ENCODE measurements around the gene AP2B1. TPM values are rescaled to one million over a fixed set of nuclear protein-coding genes. Genes with fewer than 3 reads are reported as not detected.
"Not testable (repeated sequence)": the region's sequence is repeated elsewhere in the genome, so short reads cannot be mapped to it uniquely, and the experiment has no call there.

The AP2B1 gene
- total RNA-seq, 1 experiment from 2014 or later, result 195 TPM

- no peak for TF ChIP-seq STAT6 (CRISPR knock-in tag; conservative IDR thresholded peaks at IDR 0.05; ENCODE audit: low read depth)
- TF ChIP-seq FOXP4 (CRISPR knock-in tag; IDR thresholded peaks at IDR 0.05), result no peak
- no peak for TF ChIP-seq CTCF (IDR thresholded peaks at IDR 0.05)
- no peak for TF ChIP-seq EMX1 (CRISPR knock-in tag; IDR thresholded peaks at IDR 0.05)
Measured at GRCh38 chr17:35748979-35749378, 161.9 kb downstream of the AP2B1 start (continued).

- TF ChIP-seq USF1 (CRISPR knock-in tag; IDR thresholded peaks at IDR 0.05) (no peak), PRRX2 (CRISPR knock-in tag; IDR thresholded peaks at IDR 0.05) (no peak), NR3C1 (CRISPR knock-in tag; conservative IDR thresholded peaks at IDR 0.05; ENCODE audit: low read depth) (no peak), MAX (CRISPR knock-in tag; IDR thresholded peaks at IDR 0.05) (peak; percentile 67; the same call in 1 of the 2 replicates)
- POLR2A ChIA-PET, result interaction anchor here (1.1 kb wide), 1 partner anchor 15 kb away, joined by 4 read pairs; no protein-coding TSS in a partner anchor
- CTCF ChIA-PET, result interaction anchor here (0.7 to 8.3 kb wide), 14 partner anchors 9 to 436 kb away, joined by 3 to 100 read pairs (median 4); partner anchors contain the start of genes C17orf50, RASL10B, SLFN12L and TAF15
- DNase-seq (ENCODE audit: low spot score), result peak; percentile 44
- peak; percentile 48 for ATAC-seq
- peaks cover 36% of the 10 kb centered on the region for H3K27me3 Mint-ChIP-seq (ENCODE audit: low read depth)
- H3K4me3 Mint-ChIP-seq, result peak overlapping the region; percentile 65
- no peaks in the 10 kb centered on the region for H3K9me3 Mint-ChIP-seq
- H3K36me3 Mint-ChIP-seq, result no peaks in the 10 kb centered on the region
- peaks cover 26% of the 10 kb centered on the region for H3K4me1 Mint-ChIP-seq
- H3K27ac Mint-ChIP-seq, result no peak overlapping the region
Measured at GRCh38 chr17:35749560-35750412, 162.7 kb downstream of the AP2B1 start.

- Mint-ChIP-seq H3K9me3 (no peaks in the 10 kb centered on the region), H3K4me1 (peaks cover 26% of the 10 kb centered on the region), H3K27ac (no peak overlapping the region), H3K36me3 (no peaks in the 10 kb centered on the region), H3K4me3 (peak overlapping the region; percentile 65), H3K27me3 (ENCODE audit: low read depth) (peaks cover 36% of the 10 kb centered on the region)
- ChIA-PET CTCF (interaction anchor here (0.6 to 8.3 kb wide), 15 partner anchors 10 to 828 kb away, joined by 3 to 100 read pairs (median 5); partner anchors contain the start of genes C17orf50, RASL10B and TAF15), POLR2A (interaction anchor here (1.1 kb wide), 1 partner anchor 14 kb away, joined by 4 read pairs; no protein-coding TSS in a partner anchor)
- TF ChIP-seq RORB (CRISPR knock-in tag; IDR thresholded peaks at IDR 0.05), result no peak
- peak; percentile 66; the same call in 1 of the 2 replicates for TF ChIP-seq ESRRA (CRISPR knock-in tag; IDR thresholded peaks at IDR 0.05; ENCODE audit: borderline replicate concordance)
- TF ChIP-seq TP53 (CRISPR knock-in tag; IDR thresholded peaks at IDR 0.05), result no peak
- 0 out of 2 replicates have a peak, but pooled peaks have one; percentile 9 for TF ChIP-seq MAX (CRISPR knock-in tag; IDR thresholded peaks at IDR 0.05)
- no peak for TF ChIP-seq STAT6 (CRISPR knock-in tag; conservative IDR thresholded peaks at IDR 0.05; ENCODE audit: low read depth)
- DNase-seq (ENCODE audit: low spot score) (no peak), ATAC-seq (no peak)
Measured at GRCh38 chr17:35750526-35751395, 163.6 kb downstream of the AP2B1 start.

- POLR2A ChIA-PET; ATAC-seq; H3K27ac Mint-ChIP-seq; H3K9me3 Mint-ChIP-seq; H3K4me3 Mint-ChIP-seq; H3K36me3 Mint-ChIP-seq; DNase-seq (ENCODE audit: low spot score): not testable (repeated sequence)
- H3K27me3 Mint-ChIP-seq (ENCODE audit: low read depth), result peaks cover 36% of the 10 kb centered on the region
- H3K4me1 Mint-ChIP-seq, result peaks cover 26% of the 10 kb centered on the region
- CTCF ChIA-PET, result interaction anchor here (0.7 to 8.3 kb wide), 3 partner anchors 12 to 827 kb away, joined by 3 to 100 read pairs (median 3); partner anchors contain the start of gene C17orf50
Measured at GRCh38 chr17:35751541-35751940, 164.4 kb downstream of the AP2B1 start.
